Fibroblast of lung (primary cell): ENCODE results near the gene KIAA1328. TPM values are rescaled to one million over a fixed set of nuclear protein-coding genes. Genes with fewer than 3 reads are reported as not detected.

ENCODE experiments used
- DNase-seq, 2 donors: peaks; one replicate each; pipeline versions ENCODE4 v3.0.0 to v3.0.0-alpha.2; 2010; ENCODE audit warnings: low read depth in 2 of 2
- H2AFZ ChIP-seq: 2 replicates; pipeline ENCODE4 v1.5.1; 2012; ENCODE audit warnings: low read length, control low read depth, inconsistent platforms
- H3K27ac ChIP-seq: 2 replicates; pipeline ENCODE4 v1.5.1; 2011; ENCODE audit warnings: low read length, control low read depth; ENCODE audit not compliant: insufficient read depth
- H3K27me3 ChIP-seq: 2 replicates; pipeline ENCODE4 v1.5.1; 2011; ENCODE audit warnings: mild to moderate bottlenecking, low read length; ENCODE audit not compliant: control insufficient read depth, insufficient read depth
- H3K36me3 ChIP-seq: 2 replicates; pipeline ENCODE4 v1.5.1; 2011; ENCODE audit warnings: low read length; ENCODE audit not compliant: control insufficient read depth, insufficient read depth
- H3K4me1 ChIP-seq: 2 replicates; pipeline ENCODE4 v1.5.1; 2011; ENCODE audit warnings: low read length; ENCODE audit not compliant: control insufficient read depth, insufficient read depth; ENCODE audit errors: extremely low read depth
- H3K4me2 ChIP-seq: 2 replicates; pipeline ENCODE4 v1.5.1; 2011; ENCODE audit warnings: low read length, control low read depth; ENCODE audit not compliant: insufficient read depth; ENCODE audit errors: extremely low read depth
- H3K4me3 ChIP-seq, 4 experiments: fragments of 200-600 bp in 1 of 4; sonication (generic) in 1 of 4; replicated peaks in 1 of 4; 2 replicates each; pipeline ENCODE4 v1.5.1; 2011 to 2016; ENCODE audit warnings: low read length in 4 of 4, low read depth in 3 of 4, mild to moderate bottlenecking in 3 of 4, control low read depth in 2 of 4, inconsistent platforms in 1 of 4, mixed read lengths in 1 of 4; ENCODE audit not compliant: insufficient read depth in 1 of 4; ENCODE audit errors: control extremely low read depth in 1 of 4
- H3K79me2 ChIP-seq: 2 replicates; pipeline ENCODE4 v1.5.1; 2012; ENCODE audit warnings: mild to moderate bottlenecking, low read length, inconsistent platforms; ENCODE audit not compliant: control insufficient read depth, insufficient read depth
- H3K9ac ChIP-seq: 2 replicates; pipeline ENCODE4 v1.5.1; 2011; ENCODE audit warnings: mild to moderate bottlenecking, low read length, control low read depth; ENCODE audit not compliant: insufficient read depth
- H3K9me3 ChIP-seq: 2 replicates; pipeline ENCODE4 v1.5.1; 2012; ENCODE audit warnings: low read depth, low read length; ENCODE audit not compliant: control insufficient read depth, insufficient read depth
- H4K20me1 ChIP-seq: 2 replicates; pipeline ENCODE4 v1.5.1; 2011; ENCODE audit warnings: low read length; ENCODE audit not compliant: control insufficient read depth, insufficient read depth; ENCODE audit errors: extremely low read depth
- CTCF ChIP-seq, 2 donors: IDR thresholded peaks in 1 of 2; conservative IDR thresholded peaks in 1 of 2; 1 replicate in 1 of 2; 2 replicates in 1 of 2; pipeline ENCODE4 v1.5.1; 2011 to 2012; ENCODE audit warnings: low read length in 2 of 2, control low read depth in 1 of 2, inconsistent platforms in 1 of 2, low read depth in 1 of 2, mild to moderate bottlenecking in 1 of 2
- EZH2 ChIP-seq: IDR thresholded peaks from 2 replicates; pipeline ENCODE4 v1.5.1; 2012; ENCODE audit warnings: low read length, control low read depth, mild to moderate bottlenecking; ENCODE audit errors: missing control alignments
- polyA plus RNA-seq, 2 donors: library from polyadenylated mRNA; depleted of rRNA in 1 of 2; stranded (reverse) in 1 of 2; unstranded in 1 of 2; fragments of >200 nt; gene quantifications; 2 replicates each; pipeline ENCODE4 v1.2.1, GENCODE V29; 2011 to 2012; ENCODE audit warnings: missing spikeins in 1 of 2
- total RNA-seq: library from RNA; depleted of rRNA; stranded (reverse); fragments of >200 nt; gene quantifications from 2 replicates; pipeline ENCODE4 v1.2.1, GENCODE V29; 2014

Gene KIAA1328
- total and polyA plus RNA-seq, 2 donors (not counting 1 experiment from before 2014, with no cell fraction given), result 4.3 to 4.5 TPM

- TF ChIP-seq EZH2 (no peak), CTCF (conservative IDR thresholded peaks at IDR 0.05 in 1 of 2, IDR thresholded peaks at IDR 0.05 in 1 of 2; ENCODE audit: low read depth in 1 of 2, low read length in 2 of 2) (no peak)
Observed at GRCh38 chr18:36843199-36843598, 14.3 kb downstream of the KIAA1328 start.

GRCh38 chr18:36843784-36844183 is 14.9 kb downstream of the KIAA1328 start:
- Histone ChIP-seq H3K9me3 (no peaks in the 10 kb centered on the region), H2AFZ (peak overlapping the region; percentile 52), H3K27me3 (no peaks in the 10 kb centered on the region), H3K4me2 (peak overlapping the region; percentile 32), H3K4me3 (no peak overlapping the region), H3K79me2 (no peaks in the 10 kb centered on the region), H4K20me1 (no peaks in the 10 kb centered on the region), H3K9ac (no peak overlapping the region), H3K27ac (no peak overlapping the region), H3K36me3 (no peaks in the 10 kb centered on the region), H3K4me1 (no peaks in the 10 kb centered on the region)
- peak in 1 of 2 donors; percentile 20 for DNase-seq
- TF ChIP-seq CTCF (conservative IDR thresholded peaks at IDR 0.05 in 1 of 2, IDR thresholded peaks at IDR 0.05 in 1 of 2; ENCODE audit: low read depth in 1 of 2, low read length in 2 of 2) (peak in 1 of 2 donors; percentile 8), EZH2 (no peak)

More at GRCh38 chr18:36843199-36843598, 14.3 kb downstream of the KIAA1328 start:
- H3K36me3 ChIP-seq, result no peaks in the 10 kb centered on the region
- no peaks in the 10 kb centered on the region for H4K20me1 ChIP-seq
- no peaks in the 10 kb centered on the region for H3K9me3 ChIP-seq
- DNase-seq, result no peak
- H3K79me2 ChIP-seq, result no peaks in the 10 kb centered on the region
- no peaks in the 10 kb centered on the region for H3K4me1 ChIP-seq
- H3K27ac ChIP-seq, result no peak overlapping the region
- no peak overlapping the region for H3K9ac ChIP-seq
- no peak overlapping the region for H3K4me3 ChIP-seq
- H2AFZ ChIP-seq, result no peak overlapping the region
- no peaks in the 10 kb centered on the region for H3K27me3 ChIP-seq
- H3K4me2 ChIP-seq, result no peak overlapping the region

- DNase-seq, result no peak
- H3K27me3 ChIP-seq, result no peaks in the 10 kb centered on the region
- H3K4me2 ChIP-seq, result no peak overlapping the region
- H3K4me3 ChIP-seq, result no peak overlapping the region
- H3K4me1 ChIP-seq, result peaks cover 6% of the 10 kb centered on the region
- no peak overlapping the region for H3K27ac ChIP-seq
- H3K36me3 ChIP-seq, result no peaks in the 10 kb centered on the region
- no peak overlapping the region for H2AFZ ChIP-seq
- H3K9ac ChIP-seq, result no peak overlapping the region
- H4K20me1 ChIP-seq, result no peaks in the 10 kb centered on the region
- H3K9me3 ChIP-seq, result no peaks in the 10 kb centered on the region
- TF ChIP-seq CTCF (conservative IDR thresholded peaks at IDR 0.05 in 1 of 2, IDR thresholded peaks at IDR 0.05 in 1 of 2; ENCODE audit: low read depth in 1 of 2, low read length in 2 of 2) (no peak), EZH2 (no peak)
- H3K79me2 ChIP-seq, result no peaks in the 10 kb centered on the region
Observed at GRCh38 chr18:36848609-36849008, 19.7 kb downstream of the KIAA1328 start.
